GM12878 (cell line): ENCODE data around the gene RALGPS1.

Source experiments
- HCFC1 ChIP-seq: fragments of 150-350 bp; IDR thresholded peaks from 2 replicates; pipeline ENCODE4 v1.6.1; 2014; ENCODE audit warnings: low read length
- NFXL1 ChIP-seq: fragments of 450-650 bp; IDR thresholded peaks from 2 replicates; pipeline ENCODE4 v1.6.1; 2017; ENCODE audit warnings: antibody characterized with exemption, mild to moderate bottlenecking, borderline replicate concordance
- POLR2A ChIP-seq: IDR thresholded peaks from 2 replicates; pipeline ENCODE4 v1.6.1; 2011; ENCODE audit warnings: low read depth, mild to moderate bottlenecking, low read length
- RFX5 ChIP-seq: IDR thresholded peaks from 2 replicates; pipeline ENCODE4 v1.6.1; 2011; ENCODE audit warnings: low read depth, low read length, improper control_type of control experiment
- TCF3 ChIP-seq: IDR thresholded peaks from 2 replicates; pipeline ENCODE4 v1.6.1; 2012; ENCODE audit warnings: low read depth, mild to moderate bottlenecking, low read length, borderline replicate concordance; ENCODE audit not compliant: insufficient read depth
- ZNF274 ChIP-seq: IDR thresholded peaks from one replicate; pipeline ENCODE4 v1.8.0; 2011; ENCODE audit not compliant: insufficient read length, insufficient read depth
- TF ChIP-seq, protein P1 (sequence below), 3 experiments: IDR thresholded peaks in 2 of 3; conservative IDR thresholded peaks in 1 of 3; 2 replicates each; pipeline ENCODE4 v1.5.1; 2011; ENCODE audit warnings: low read depth in 3 of 3, low read length in 3 of 3, mild to moderate bottlenecking in 3 of 3, control low read depth in 2 of 3, moderate library complexity in 2 of 3, inconsistent platforms in 1 of 3, mixed read lengths in 1 of 3; ENCODE audit not compliant: control insufficient read depth in 2 of 3, insufficient read depth in 1 of 3; ENCODE audit errors: extremely low read depth in 1 of 3
- TF ChIP-seq, protein P2 (sequence below): IDR thresholded peaks from 2 replicates; pipeline ENCODE4 v1.6.1; 2011; ENCODE audit warnings: low read depth, low read length, improper control_type of control experiment, borderline replicate concordance

DNA sequence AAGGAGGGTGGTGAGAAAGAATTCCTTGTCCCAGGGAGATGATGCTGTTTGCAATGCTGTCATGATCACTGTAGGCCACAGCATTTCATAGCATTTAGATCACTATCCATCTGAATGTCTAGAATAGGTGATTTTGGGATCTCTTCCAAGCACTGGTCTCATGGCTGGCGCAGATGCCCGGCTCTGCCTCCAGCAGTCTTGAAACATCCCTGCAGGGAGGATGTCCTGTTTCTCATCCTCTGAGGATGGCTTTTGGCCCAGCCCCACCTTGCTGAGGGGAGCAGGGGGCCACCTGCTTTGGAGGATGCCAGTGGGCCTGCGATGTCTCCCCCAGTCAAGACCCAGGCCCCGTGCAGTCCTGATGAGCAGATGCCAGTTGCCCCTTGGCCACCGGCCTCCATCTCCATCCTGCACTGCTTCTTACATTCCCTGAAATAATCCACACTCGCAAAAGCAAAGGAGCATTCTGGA is 286.5 kb downstream of the RALGPS1 start:
- no peak for TF ChIP-seq ZNF274
- TF ChIP-seq, protein P1, sequence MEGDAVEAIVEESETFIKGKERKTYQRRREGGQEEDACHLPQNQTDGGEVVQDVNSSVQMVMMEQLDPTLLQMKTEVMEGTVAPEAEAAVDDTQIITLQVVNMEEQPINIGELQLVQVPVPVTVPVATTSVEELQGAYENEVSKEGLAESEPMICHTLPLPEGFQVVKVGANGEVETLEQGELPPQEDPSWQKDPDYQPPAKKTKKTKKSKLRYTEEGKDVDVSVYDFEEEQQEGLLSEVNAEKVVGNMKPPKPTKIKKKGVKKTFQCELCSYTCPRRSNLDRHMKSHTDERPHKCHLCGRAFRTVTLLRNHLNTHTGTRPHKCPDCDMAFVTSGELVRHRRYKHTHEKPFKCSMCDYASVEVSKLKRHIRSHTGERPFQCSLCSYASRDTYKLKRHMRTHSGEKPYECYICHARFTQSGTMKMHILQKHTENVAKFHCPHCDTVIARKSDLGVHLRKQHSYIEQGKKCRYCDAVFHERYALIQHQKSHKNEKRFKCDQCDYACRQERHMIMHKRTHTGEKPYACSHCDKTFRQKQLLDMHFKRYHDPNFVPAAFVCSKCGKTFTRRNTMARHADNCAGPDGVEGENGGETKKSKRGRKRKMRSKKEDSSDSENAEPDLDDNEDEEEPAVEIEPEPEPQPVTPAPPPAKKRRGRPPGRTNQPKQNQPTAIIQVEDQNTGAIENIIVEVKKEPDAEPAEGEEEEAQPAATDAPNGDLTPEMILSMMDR (IDR thresholded peaks at IDR 0.05 in 2 of 3, conservative IDR thresholded peaks at IDR 0.05 in 1 of 3; ENCODE audit: control insufficient read depth in 2 of 3, extremely low read depth in 1 of 3, insufficient read depth in 1 of 3, low read depth in 3 of 3, low read length in 3 of 3) = no peak
- no peak for TF ChIP-seq POLR2A
- TF ChIP-seq RFX5 = no peak
- no peak for TF ChIP-seq HCFC1
- TF ChIP-seq TCF3 = no peak
- TF ChIP-seq, protein P2, sequence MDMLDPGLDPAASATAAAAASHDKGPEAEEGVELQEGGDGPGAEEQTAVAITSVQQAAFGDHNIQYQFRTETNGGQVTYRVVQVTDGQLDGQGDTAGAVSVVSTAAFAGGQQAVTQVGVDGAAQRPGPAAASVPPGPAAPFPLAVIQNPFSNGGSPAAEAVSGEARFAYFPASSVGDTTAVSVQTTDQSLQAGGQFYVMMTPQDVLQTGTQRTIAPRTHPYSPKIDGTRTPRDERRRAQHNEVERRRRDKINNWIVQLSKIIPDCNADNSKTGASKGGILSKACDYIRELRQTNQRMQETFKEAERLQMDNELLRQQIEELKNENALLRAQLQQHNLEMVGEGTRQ = no peak
- TF ChIP-seq NFXL1 = no peak
